Left lung (tissue), 10 donors: ENCODE results near the gene NID2. TPM values are rescaled to one million over a fixed set of nuclear protein-coding genes. Genes with fewer than 3 reads are reported as not detected.

Experiments used
- ATAC-seq: fragments of 200-7000 bp; cut with Tn5 transposase; one replicate; pipeline ENCODE4 v1.9.1; 2020; ENCODE audit warnings: moderate library complexity
- DNase-seq, 4 donors: peaks; one replicate each; pipeline ENCODE4 v3.0.0-alpha.2; 2013 to 2020
- H3K27ac ChIP-seq, 2 donors: fragments of 200-600 bp; sonication (generic) in 1 of 2; one replicate each; pipeline versions ENCODE4 v1.5.0 to v1.8.0; 2020 to 2021
- H3K27me3 ChIP-seq, 2 donors: fragments of 200-600 bp; sonication (generic) in 1 of 2; one replicate each; pipeline versions ENCODE4 v1.5.0 to v1.8.0; 2020 to 2021
- H3K36me3 ChIP-seq, 2 donors: fragments of 200-600 bp; sonication (generic) in 1 of 2; one replicate each; pipeline versions ENCODE4 v1.5.0 to v1.8.0; 2020 to 2021
- H3K4me1 ChIP-seq, 2 donors: fragments of 200-600 bp; one replicate each; pipeline ENCODE4 v1.8.0; 2021
- H3K4me3 ChIP-seq, 2 donors: fragments of 200-600 bp; sonication (generic) in 1 of 2; one replicate each; pipeline versions ENCODE4 v1.5.0 to v1.8.0; 2020 to 2021; ENCODE audit warnings: mild to moderate bottlenecking in 1 of 2
- H3K9me3 ChIP-seq, 2 donors: fragments of 200-600 bp; sonication (generic) in 1 of 2; one replicate each; pipeline versions ENCODE4 v1.5.0 to v1.8.0; 2020 to 2021
- intact Hi-C, 2 donors: fragments of 100-400 bp; cut with DNase I; formaldehyde crosslinking; loops; one replicate each; pipeline versions ENCODE4 v1.11.2 to v1.14.2; 2022
- polyA plus RNA-seq, 6 donors: library from polyadenylated mRNA; unstranded; fragments of 120-200 nt; gene quantifications; one replicate each; pipeline ENCODE4 v1.2.1, GENCODE V29; 2013; ENCODE audit not compliant: insufficient read length in 6 of 6
- total RNA-seq, 2 donors: library from RNA; stranded (reverse); fragmentation: NEBNext Ultra II Directional; extraction: Animal tissue kit (Norgen Biotek cat#: 25700); gene quantifications; one replicate each; pipeline ENCODE4 v1.2.1, GENCODE V29; 2021
- TF ChIP-seq, protein P1 (sequence below), 2 donors: fragments of 200-600 bp; sonication (generic) in 1 of 2; IDR thresholded peaks; one replicate each; pipeline versions ENCODE4 v1.5.0 to v1.8.0; 2021; ENCODE audit warnings: antibody characterized with exemption in 2 of 2
- donor health status: DM: no; HTN: yes; CAD: no.
- donor health status: DM: no; HTN: no; CAD: no.

Gene NID2
- total and polyA plus RNA-seq, 8 donors = 25.0 to 593 (median 235) TPM

DNA sequence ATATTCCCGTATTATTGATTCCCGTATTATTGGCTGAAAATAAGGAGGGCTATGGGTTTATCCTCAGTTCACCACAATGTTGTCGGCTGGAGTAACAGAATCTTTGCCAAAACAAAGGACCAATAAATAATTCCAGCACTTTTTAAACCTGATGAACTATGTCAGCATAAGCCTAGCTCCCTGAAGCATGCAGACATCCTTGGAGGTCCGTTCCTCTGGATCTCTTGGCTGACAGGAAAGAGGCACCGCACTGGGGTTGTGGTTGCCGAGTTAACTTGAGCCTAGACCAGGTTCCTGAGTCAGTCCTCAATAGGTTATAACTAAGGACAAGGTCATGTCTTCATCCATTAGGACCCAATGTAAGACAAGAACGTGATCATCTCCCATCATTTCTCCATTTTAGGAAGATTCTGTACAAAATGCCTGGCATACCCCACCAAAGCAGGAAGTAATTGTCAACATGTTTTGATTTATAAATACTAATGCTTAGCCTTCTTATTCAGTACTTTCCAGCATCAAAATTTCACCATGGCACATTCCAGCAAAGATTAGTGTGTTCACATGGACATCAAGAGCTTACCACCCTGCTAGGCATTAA, 36.6 kb downstream of the NID2 start:
- Histone ChIP-seq H3K36me3 (no peaks in the 10 kb centered on the region), H3K4me1 (peaks cover 0 to 2% of the 10 kb centered on the region in 2 donors), H3K27me3 (no peaks in the 10 kb centered on the region), H3K4me3 (no peak overlapping the region), H3K9me3 (no peaks in the 10 kb centered on the region), H3K27ac (no peak overlapping the region)
- intact Hi-C loops = no loop called here
- TF ChIP-seq, protein P1, sequence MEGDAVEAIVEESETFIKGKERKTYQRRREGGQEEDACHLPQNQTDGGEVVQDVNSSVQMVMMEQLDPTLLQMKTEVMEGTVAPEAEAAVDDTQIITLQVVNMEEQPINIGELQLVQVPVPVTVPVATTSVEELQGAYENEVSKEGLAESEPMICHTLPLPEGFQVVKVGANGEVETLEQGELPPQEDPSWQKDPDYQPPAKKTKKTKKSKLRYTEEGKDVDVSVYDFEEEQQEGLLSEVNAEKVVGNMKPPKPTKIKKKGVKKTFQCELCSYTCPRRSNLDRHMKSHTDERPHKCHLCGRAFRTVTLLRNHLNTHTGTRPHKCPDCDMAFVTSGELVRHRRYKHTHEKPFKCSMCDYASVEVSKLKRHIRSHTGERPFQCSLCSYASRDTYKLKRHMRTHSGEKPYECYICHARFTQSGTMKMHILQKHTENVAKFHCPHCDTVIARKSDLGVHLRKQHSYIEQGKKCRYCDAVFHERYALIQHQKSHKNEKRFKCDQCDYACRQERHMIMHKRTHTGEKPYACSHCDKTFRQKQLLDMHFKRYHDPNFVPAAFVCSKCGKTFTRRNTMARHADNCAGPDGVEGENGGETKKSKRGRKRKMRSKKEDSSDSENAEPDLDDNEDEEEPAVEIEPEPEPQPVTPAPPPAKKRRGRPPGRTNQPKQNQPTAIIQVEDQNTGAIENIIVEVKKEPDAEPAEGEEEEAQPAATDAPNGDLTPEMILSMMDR (IDR thresholded peaks at IDR 0.05) = no peak
- peak; percentile 32 for ATAC-seq
- no peak for DNase-seq

DNA sequence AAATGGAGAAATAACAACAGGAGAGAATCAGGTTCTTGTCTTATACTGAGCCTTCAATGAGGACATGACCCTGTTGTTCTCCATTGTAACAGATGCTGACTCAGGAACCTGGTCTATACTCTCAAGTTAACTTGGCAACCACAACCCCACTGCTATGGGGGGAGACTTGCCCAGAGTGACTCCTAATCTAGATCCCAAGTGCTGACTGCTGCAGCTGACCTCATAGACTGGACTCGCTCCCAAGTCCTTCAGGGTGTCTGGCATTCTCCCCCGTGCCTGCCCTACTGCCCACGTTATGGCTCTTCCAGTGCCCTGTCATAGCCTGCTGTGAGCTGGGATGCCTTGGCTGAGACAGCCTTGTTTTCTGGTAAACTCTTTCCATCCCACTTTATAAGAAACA, 37.1 kb downstream of the NID2 start:
- no peaks in the 10 kb centered on the region for H3K36me3 ChIP-seq
- H3K27ac ChIP-seq = peak overlapping the region in 1 of 2 donors; percentile 13
- no peaks in the 10 kb centered on the region for H3K9me3 ChIP-seq
- intact Hi-C loops = no loop called here
- H3K4me1 ChIP-seq = peaks cover 0 to 2% of the 10 kb centered on the region in 2 donors
- H3K27me3 ChIP-seq = no peaks in the 10 kb centered on the region
- DNase-seq = no peak
- TF ChIP-seq, protein P1 (IDR thresholded peaks at IDR 0.05) = no peak
- H3K4me3 ChIP-seq = no peak overlapping the region
- peak; percentile 59 for ATAC-seq

DNA sequence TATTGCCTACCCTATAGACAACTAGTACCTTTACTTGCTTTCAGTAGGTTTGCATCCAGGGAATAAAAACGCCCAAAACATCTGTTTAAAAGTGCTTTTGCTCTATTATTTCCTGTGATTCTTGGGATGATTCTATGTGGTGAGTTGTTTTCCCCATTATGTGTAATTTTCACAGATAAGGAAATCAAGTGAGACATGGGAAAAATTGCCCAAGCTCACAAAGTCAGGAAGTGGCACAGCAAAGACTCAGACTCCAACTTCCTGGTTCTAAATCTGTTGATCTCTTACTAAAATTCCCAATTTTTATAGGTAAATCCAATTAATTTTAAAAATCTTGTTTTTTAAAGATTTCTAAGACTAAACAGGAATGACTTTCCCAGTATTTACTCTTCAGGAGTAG, 39.0 kb downstream of the NID2 start:
- H3K27me3 ChIP-seq = no peaks in the 10 kb centered on the region
- H3K4me3 ChIP-seq = no peak overlapping the region
- peak overlapping the region in 1 of 2 donors; percentile 16 for H3K27ac ChIP-seq
- TF ChIP-seq, protein P1 (IDR thresholded peaks at IDR 0.05) = no peak
- no peaks in the 10 kb centered on the region for H3K36me3 ChIP-seq
- intact Hi-C loops = no loop called here
- peaks cover 0 to 2% of the 10 kb centered on the region in 2 donors for H3K4me1 ChIP-seq
- ATAC-seq (no peak), DNase-seq (no peak)
- no peaks in the 10 kb centered on the region for H3K9me3 ChIP-seq

DNA sequence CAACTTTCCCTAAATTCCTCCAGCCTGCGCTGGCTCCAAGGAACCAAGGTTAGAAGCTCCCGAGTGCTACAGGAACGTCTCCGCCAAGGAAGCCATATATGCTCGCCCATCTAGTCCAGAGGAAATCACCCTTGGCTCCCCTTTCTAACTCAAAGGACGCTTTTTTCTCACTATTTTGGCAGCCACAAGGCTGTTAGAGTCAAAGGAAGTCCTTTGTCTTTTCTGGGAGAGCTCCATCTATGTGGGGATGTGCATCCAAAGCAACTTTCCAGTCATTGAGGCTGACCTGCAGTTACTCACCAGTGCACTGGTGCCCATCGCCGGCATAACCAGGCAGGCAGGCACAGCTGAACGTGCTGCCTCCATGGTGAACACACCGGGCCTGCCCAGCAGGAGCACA, 42.0 kb downstream of the NID2 start:
- no peak for DNase-seq

DNA sequence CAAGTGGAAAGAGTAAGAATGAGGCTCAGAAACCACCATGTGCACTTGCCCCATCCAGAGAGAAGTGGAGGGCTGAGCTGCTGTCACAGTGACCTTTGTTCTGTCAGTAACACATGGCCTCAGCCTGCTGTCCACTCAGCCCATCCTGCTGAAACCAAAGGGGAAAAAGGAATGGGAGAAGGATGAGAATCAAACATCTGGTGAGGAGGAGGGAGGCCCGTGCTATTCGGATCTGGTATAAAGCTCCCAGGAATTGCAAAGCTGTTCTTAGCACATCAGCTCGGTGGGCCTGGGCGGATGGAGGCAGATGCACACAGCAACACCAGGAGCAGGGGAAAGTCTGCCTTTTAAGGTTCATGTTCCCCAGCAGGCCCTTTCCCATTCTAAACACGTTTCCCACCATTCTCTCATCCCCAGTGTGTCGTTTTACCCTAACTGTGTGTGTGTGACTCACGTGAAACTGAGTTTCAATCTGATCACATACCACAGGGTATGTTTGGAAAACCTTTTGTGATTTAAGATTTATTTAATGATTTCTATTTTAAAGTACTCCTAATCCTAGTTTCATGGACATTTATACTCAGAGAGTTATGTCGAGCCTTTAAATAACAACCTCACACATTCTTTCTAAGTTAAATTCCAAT, 42.7 kb downstream of the NID2 start:
- H3K4me1 ChIP-seq = peaks cover 2 to 8% of the 10 kb centered on the region in 2 donors
- no peaks in the 10 kb centered on the region for H3K36me3 ChIP-seq
- no peaks in the 10 kb centered on the region for H3K9me3 ChIP-seq
- H3K27me3 ChIP-seq = no peaks in the 10 kb centered on the region
- ATAC-seq (no peak), DNase-seq (no peak)
- no peak overlapping the region for H3K27ac ChIP-seq
- H3K4me3 ChIP-seq = no peak overlapping the region
- TF ChIP-seq, protein P1 (IDR thresholded peaks at IDR 0.05) = no peak
- intact Hi-C loops = no loop called here

More for the DNA sequence above, 42.0 kb downstream of the NID2 start:
- H3K4me1 ChIP-seq = peaks cover 2 to 8% of the 10 kb centered on the region in 2 donors
- no peaks in the 10 kb centered on the region for H3K9me3 ChIP-seq
- no peaks in the 10 kb centered on the region for H3K36me3 ChIP-seq
- TF ChIP-seq, protein P1 (IDR thresholded peaks at IDR 0.05) = no peak
- no peak overlapping the region for H3K27ac ChIP-seq
- intact Hi-C loops = no loop called here
- H3K4me3 ChIP-seq = no peak overlapping the region
- ATAC-seq = no peak
- no peaks in the 10 kb centered on the region for H3K27me3 ChIP-seq
